HL-60 (cell line): ENCODE results near the gene E4F1.

ENCODE experiments used
- DNase-seq, 2 experiments: peaks; one replicate each; pipeline ENCODE4 v3.0.0-alpha.2; 2010 to 2020; ENCODE audit warnings: low read depth in 1 of 2, low spot score in 1 of 2
- H3K27ac ChIP-seq: fragments of 250-450 bp; sonication (Bioruptor Pico); replicated peaks from 2 replicates; pipeline ENCODE4 v1.5.1; 2020; ENCODE audit warnings: mild to moderate bottlenecking, moderate library complexity
- H3K27me3 ChIP-seq: fragments of 250-450 bp; sonication (Bioruptor Pico); 2 replicates; pipeline ENCODE4 v1.5.1; 2021; ENCODE audit warnings: mild to moderate bottlenecking, moderate library complexity; ENCODE audit not compliant: insufficient read depth, poor library complexity, severe bottlenecking
- H3K4me3 ChIP-seq: replicated peaks from 2 replicates; pipeline ENCODE4 v1.5.1; 2011; ENCODE audit warnings: mild to moderate bottlenecking, control low read depth, low read length; ENCODE audit not compliant: insufficient read depth
- CTCF ChIP-seq: IDR thresholded peaks from one replicate; pipeline ENCODE4 v1.5.1; 2011; ENCODE audit warnings: low read length, control low read depth, inconsistent platforms; ENCODE audit not compliant: insufficient read depth
- GABPA ChIP-seq: IDR thresholded peaks from 2 replicates; pipeline ENCODE4 v1.6.1; 2012; ENCODE audit warnings: low read depth
- POLR2AphosphoS5 ChIP-seq: IDR thresholded peaks from 2 replicates; pipeline ENCODE4 v1.6.1; 2012; ENCODE audit warnings: low read depth
- REST ChIP-seq: IDR thresholded peaks from 2 replicates; pipeline ENCODE4 v1.6.1; 2012; ENCODE audit warnings: low read depth; ENCODE audit not compliant: insufficient replicate concordance
- SPI1 ChIP-seq: IDR thresholded peaks from 2 replicates; pipeline ENCODE4 v1.6.1; 2012; ENCODE audit warnings: low read depth, mild to moderate bottlenecking, borderline replicate concordance

Gene E4F1

GRCh38 chr16:2250652-2251295 is 27.4 kb downstream of the E4F1 start:
- DNase-seq, result peak in 1 of 2 experiments; percentile 35
- Histone ChIP-seq H3K4me3 (peak overlapping the region; percentile 63), H3K27ac (peak overlapping the region; percentile 71), H3K27me3 (no peaks in the 10 kb centered on the region)
- TF ChIP-seq POLR2AphosphoS5, result no peak
- TF ChIP-seq GABPA, result no peak
- no peak for TF ChIP-seq CTCF
- no peak for TF ChIP-seq REST
- TF ChIP-seq SPI1, result no peak

GRCh38 chr16:2251296-2252111 is 28.1 kb downstream of the E4F1 start, which contains the start of gene ECI1:
TSS of gene ECI1 (minus strand) at chr16:2251587. CDS start at chr16:2251566, 21 bp downstream.
- Histone ChIP-seq H3K4me3 (peak within 1 kb of the TSS; percentile 63), H3K27me3 (no peaks in the 10 kb centered on the region), H3K27ac (peak within 1 kb of the TSS; percentile 71)
- DNase-seq, result peak; percentile 88 to 94
- TF ChIP-seq CTCF (peak; percentile 8), POLR2AphosphoS5 (peak; percentile 72), GABPA (no peak), SPI1 (no peak), REST (peak; percentile 69)

DNA sequence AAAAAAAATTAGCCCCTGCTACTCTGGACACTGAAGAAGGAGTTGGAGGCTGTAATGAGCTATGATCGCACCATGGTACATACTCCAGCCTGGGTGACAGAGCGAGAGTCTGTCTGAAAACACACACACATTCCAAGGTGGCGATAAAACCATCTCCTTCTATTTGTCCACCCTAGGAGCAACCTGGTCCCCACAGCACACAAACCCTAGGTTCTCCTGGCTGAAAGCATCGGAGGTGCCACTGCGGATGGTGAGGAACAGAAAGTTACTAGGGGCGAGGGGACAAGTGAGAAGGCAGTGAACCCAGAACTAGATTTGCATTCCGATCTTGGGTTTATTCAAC is 29.4 kb downstream of the E4F1 start:
- no peak for DNase-seq
- Histone ChIP-seq H3K27me3 (no peaks in the 10 kb centered on the region), H3K4me3 (no peak overlapping the region), H3K27ac (peak overlapping the region; percentile 71)
- TF ChIP-seq CTCF (no peak), GABPA (no peak), SPI1 (no peak), POLR2AphosphoS5 (no peak), REST (no peak)
